ENCODE results near the gene SELENOF.
"Not testable (repeated sequence)": the region's sequence is repeated elsewhere in the genome, so short reads cannot be mapped to it uniquely, and the experiment has no call there.

SELENOF gene

GRCh38 chr1:86916752-86917151 is 2.8 kb upstream of the SELENOF start:
- no peak for DNase-seq (ENCODE audit: low spot score)

GRCh38 chr1:86915737-86916235 is 1.9 kb upstream of the SELENOF start:
- no peak for DNase-seq (ENCODE audit: low spot score)

GRCh38 chr1:86914998-86915736 is 1.2 kb upstream of the SELENOF start:
- DNase-seq (ENCODE audit: low spot score), result peak; percentile 41

DNA sequence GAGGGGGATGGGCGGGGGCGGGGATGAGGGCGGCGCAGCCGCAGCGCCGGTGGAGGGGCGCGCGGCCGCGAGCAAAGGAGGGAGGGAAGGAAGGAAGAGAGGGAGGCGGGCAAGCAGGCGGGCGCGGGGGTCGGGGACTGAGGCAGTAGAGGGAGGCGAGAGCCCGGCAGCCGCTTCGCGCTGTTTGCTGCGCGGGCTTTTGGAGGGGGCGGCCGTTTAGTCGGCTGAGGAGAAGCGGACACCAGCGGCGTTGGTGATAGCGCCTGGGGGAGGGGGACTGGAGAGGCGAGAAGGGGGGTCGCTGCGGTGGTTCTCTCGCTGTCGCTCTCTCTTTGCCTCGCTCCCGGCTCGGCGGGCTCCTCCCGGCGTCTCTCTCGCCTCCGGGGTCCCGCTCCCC is 673 bp upstream of the SELENOF start, which contains the start of gene HS2ST1:
Gene HS2ST1, plus strand, starts transcription at position 35 of the 397 bp plus-strand sequence.
- no peak for DNase-seq (ENCODE audit: low spot score)

GRCh38 chr1:86913399-86913895 is 479 bp downstream of the SELENOF start:
- peak; percentile 18 for DNase-seq (ENCODE audit: low spot score)

- DNase-seq (ENCODE audit: low spot score), result no peak
Observed at GRCh38 chr1:86912281-86912900, 1.5 kb downstream of the SELENOF start.

- DNase-seq (ENCODE audit: low spot score), result no peak
Observed at GRCh38 chr1:86906419-86906818, 7.5 kb downstream of the SELENOF start.

DNA sequence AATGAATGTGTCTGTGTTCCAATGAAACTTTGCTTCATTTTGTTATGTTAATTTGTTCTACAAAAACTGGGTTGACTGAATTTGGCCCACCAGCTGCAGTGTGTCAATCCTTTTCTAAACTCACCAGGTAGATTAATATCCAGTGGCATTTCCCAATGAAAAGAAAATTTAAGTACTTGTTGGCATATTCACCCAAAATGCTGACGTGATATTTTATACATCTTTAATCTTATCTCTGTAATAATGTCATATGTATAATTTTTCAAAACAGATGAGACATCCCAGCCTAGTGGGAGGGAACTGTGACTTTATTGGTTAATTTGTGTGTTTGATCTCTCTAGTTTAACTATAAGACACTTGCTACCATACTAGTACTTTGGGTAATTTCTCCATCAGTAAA is 8.1 kb downstream of the SELENOF start:
- no peak for DNase-seq (ENCODE audit: low spot score)

DNA sequence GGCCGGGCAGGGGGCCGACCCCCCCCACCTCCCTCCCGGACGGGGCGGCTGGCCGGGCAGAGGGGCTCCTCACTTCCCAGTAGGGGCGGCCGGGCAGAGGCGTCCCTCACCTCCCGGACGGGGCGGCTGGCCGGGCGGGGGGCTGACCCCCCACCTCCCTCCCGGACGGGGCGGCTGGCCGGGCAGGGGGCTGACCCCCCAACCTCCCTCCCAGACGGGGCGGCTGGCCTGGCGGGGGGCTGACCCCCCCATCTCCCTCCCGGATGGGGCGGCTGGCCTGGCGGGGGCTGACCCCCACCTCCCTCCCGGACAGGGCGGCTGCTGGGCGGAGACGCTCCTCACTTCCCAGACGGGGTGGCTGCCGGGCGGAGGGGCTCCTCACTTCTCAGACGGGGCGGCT is 14.5 kb downstream of the SELENOF start:
- not testable (repeated sequence) for DNase-seq (ENCODE audit: low spot score)

- no peak for DNase-seq (ENCODE audit: low spot score)
Observed at GRCh38 chr1:86888327-86888726, 25.6 kb downstream of the SELENOF start.

GRCh38 chr1:86887479-86888162 is 26.3 kb downstream of the SELENOF start:
- DNase-seq (ENCODE audit: low spot score), result no peak

GRCh38 chr1:86875722-86876121 is 38.2 kb downstream of the SELENOF start:
- DNase-seq (ENCODE audit: low spot score), result no peak

DNA sequence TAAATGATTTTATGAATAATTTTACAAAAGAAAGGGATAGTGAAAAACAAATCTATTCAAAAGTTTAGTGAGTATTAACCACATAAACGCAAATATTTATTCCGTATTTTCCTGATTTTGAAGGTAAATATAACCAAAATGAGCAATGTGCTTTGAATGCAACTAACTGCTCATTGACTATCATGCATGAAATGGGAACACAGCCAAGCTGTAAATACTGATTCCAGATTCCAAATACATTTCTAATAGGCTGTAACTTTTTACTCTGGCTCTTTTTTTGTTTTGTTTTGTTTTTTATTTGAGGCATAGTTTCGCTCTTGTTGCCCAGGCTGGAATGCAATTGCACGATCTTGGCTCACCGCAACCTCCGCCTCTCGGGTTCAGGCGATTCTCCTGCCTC is 41.8 kb downstream of the SELENOF start:
- DNase-seq (ENCODE audit: low spot score), result no peak

- DNase-seq (ENCODE audit: low spot score), result no peak
Observed at GRCh38 chr1:86871001-86871400, 42.9 kb downstream of the SELENOF start.

DNA sequence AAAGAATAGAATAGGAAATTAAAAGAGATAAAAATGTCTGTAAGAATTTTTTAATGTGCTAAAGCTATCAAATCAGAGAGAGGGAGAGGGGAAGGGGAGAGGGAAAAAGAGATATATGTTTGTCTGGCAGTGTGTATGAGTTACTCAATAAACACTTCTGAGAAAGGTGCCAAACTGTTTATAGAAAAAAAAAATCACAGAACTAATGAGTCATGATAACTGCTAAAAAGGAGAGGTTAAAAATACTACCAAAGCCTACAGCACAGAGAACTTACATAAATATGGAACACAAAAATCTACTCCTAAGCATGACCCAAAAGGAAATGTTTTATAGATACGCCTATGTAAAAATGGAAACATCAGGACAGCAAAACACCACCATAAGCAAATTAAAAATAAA is 45.4 kb downstream of the SELENOF start:
- no peak for DNase-seq (ENCODE audit: low spot score)

GRCh38 chr1:86867278-86867677 is 46.6 kb downstream of the SELENOF start:
- DNase-seq (ENCODE audit: low spot score), result not testable (repeated sequence)

- DNase-seq (ENCODE audit: low spot score), result no peak
Observed at GRCh38 chr1:86866665-86867064, 47.3 kb downstream of the SELENOF start.

DNA sequence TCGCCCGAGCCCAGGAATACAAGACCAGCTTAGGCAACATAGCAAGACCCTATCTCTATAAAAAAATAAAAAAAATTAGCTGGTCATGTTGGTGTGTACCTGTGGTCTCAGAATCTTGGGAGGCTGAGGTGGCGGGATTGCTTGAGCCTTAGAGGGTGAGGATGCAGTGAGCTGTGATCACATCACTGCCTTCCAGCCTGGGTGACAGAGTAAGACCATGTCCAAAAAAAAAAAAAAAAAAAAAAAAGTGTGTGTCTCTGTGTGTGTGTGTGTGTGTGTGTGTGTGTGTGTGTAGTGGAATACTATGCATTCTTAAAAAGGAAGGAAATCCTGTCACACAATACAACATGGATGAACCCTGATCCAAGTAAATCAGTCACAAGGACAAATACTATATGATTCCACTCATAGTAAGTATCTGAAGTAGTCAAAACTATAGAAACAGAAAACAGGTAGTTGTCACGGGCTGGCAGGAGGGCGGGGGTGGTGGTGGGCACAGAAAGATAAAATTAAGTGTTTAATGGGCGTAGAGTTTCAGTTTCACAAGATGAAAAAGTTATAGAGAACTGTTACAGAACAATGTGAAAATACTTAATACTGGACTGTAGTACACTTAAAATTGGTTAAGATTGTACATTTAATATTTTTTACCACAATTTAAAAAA is 47.8 kb downstream of the SELENOF start:
- DNase-seq (ENCODE audit: low spot score), result no peak

GRCh38 chr1:86862920-86863319 is 51.0 kb downstream of the SELENOF start:
- no peak for DNase-seq (ENCODE audit: low spot score)

DNA sequence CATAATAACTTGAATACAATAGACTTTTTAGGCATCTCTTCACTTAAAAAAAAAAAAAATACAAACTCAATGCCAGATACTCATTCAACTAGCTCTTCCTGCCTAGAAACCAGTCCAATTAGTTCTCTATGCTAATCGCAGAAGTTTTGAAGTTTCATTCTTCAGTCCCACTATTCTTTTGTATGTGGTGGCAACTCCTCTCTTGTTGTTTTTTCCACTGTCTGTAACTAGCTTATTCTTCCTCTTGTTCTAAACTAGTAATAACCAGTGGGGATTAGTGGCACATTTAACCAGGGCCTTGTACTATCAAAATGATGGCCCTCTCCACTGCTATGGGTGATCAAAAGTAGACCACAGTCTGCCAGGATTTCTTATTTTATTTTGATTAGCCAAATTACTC is 52.5 kb downstream of the SELENOF start:
- no peak for DNase-seq (ENCODE audit: low spot score)

- DNase-seq (ENCODE audit: low spot score), result no peak
Observed at GRCh38 chr1:86860424-86860823, 53.5 kb downstream of the SELENOF start.

- no peak for DNase-seq (ENCODE audit: low spot score)
Observed at GRCh38 chr1:86860020-86860419, 53.9 kb downstream of the SELENOF start.

All from D341Med (cell line).